NCI-H1048 (cell line): Measurements from ENCODE around the gene ZNF800.

Experiments used
- DNase-seq: peaks from one replicate; lab custom pipeline; 2025; lab: John Stamatoyannopoulos, UW

ZNF800 gene

DNA sequence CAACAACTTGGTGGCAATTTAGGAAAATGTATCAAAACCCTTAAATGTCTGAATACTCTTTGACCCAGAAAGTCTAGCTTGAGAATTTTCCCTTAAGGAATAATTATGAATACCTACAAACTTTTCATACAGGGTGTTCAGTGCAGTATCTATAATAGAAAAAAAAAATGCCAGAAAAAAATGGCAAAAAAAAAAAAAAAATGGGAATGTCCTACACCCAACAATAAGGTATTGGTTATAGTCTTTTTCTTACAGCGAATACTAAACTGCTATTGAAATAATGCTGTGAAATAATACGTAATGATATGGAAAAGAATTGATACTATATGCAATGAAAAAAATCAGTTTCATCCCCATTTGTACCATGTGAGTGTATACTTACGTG, 44.3 kb downstream of the ZNF800 start:
- no peak for DNase-seq

DNA sequence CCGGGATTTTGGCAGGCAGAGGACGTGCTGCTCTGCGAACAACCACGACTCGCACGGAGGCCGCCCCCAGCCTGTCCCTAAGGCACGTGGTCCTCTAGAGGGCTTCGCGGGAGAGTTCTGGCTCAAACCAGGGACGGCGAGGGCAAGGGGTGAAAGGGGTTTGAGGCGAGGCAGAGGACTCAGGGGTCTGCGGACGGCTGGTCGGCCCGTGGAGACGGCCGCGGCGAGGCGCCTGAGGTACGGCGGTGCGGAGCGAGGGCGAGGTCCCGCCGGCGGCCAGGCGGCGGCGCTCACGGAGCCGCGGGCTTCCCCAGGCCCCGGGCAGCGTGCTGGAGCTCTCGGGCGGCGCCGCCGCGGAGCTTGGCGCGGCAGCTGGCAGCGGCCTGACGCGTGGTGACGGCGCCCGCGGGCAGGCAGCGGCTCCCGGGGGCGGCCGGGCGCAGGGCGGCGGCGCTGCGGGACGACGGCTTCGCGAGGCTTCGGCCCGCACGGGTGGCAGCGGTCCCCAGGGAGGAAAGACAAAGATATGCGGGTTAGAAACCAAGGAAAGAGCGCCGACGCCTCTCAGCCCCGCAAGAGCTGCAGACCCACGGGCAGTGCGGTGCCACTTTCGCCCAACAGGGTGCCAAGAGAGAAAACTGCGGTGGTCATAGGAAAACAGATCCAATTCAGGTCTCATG, 44.8 kb downstream of the ZNF800 start:
- DNase-seq: peak; percentile 27

DNA sequence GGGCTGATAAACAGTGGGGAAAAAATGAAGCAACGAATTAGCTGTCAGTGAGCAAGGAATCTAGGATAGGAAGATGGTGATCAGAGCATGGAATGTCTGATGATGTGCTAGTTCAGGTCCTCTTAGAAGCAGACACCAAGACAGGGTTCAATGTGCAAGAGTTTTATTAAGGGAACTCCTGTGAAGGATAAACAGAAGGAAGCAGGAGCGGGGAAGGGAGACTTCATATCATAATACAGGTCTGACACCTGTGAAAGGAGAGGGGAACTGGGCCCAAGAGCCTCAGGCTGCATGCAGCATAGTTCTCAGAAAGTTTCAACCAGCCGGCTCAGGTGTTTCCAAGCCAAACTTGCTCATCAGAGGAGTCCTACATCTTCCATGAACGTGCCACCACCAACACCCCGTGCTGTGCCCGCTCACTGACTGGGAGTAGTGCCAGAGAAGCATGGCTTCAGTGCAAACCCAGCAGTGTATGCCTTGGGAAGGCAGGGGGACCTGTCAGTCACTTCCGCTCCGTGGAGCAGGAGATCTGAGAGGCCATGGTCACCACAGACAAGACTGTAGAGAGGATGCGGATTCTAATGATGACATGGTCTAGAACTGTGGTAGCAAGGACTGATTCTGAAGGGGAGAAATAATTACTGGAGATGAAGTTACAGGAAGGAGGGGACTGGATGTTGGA, 45.8 kb downstream of the ZNF800 start:
- no peak for DNase-seq

DNA sequence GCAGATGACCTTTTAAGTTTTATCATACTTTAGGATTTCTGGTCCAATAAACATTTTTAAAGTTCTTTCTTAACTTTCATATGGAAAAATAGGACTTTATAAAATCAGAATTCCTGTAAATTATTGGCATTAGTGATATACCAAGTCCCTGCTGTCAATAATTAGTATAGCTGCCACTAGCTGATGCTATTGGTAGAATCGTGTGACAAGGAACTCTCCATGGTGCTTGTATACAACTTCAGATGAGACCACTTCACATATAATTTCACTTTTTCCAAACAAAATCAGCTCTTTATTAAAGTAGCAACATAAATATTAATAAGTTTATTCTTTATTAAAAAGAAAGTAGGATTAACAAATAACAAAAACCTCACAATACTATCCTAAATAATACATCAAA, 49.9 kb downstream of the ZNF800 start:
- no peak for DNase-seq

DNA sequence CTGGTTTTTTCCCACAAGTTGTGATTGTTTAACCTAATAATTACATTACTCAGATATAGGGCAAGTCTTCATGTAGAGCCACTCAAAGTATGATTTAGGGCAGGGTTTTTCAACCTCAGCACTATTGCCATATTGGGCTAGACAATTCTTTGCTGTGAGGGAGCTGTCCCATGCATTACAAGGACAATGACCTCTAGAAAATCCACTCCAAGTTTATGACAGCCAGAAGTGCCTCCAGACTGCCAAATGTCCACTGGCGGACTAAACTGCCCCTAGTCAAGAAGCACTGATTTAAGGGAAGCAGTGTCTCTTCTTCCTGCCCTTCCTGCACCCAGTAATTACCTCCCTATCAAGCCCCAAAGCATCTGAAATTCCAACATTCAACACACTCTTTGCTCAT, 54.4 kb downstream of the ZNF800 start:
- DNase-seq: no peak

DNA sequence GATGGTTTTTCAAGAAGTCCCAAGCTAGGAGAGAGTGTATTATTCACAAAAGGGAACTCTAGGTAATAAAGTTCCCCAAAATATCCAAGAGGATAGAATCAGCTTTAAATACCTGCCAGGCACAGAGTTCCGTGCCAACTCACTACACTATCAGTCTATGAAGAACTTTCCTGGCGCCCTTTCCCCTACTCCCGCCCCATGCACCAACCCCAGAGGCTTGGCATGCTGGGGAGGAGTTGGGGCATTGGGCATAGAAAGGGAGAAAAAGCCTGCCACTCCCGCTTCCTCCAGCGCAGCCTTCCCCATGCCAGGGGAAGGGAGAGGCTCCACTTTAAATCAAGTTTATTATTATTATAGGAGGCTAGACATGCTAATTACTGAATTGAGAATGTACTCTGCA, 54.9 kb downstream of the ZNF800 start:
- no peak for DNase-seq

DNA sequence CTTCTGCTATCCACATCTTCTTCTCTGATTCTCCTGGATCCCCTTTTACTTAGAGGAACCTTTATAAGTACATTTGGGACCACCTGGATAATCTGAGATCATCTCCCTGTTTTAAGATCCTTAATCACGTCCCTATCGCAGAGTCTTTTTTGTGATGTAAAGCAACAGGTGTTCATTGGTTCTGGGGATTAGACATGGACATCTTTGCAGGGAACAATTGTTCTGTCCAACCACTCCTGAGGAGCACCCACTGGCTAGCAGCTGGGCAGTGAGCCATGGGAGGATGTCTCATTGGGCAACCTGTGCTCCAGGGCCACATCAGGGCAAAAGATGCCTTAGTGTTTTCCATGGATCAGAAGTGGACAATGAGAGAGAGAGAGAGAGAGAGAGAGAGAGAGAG, 56.0 kb downstream of the ZNF800 start:
- no peak for DNase-seq

DNA sequence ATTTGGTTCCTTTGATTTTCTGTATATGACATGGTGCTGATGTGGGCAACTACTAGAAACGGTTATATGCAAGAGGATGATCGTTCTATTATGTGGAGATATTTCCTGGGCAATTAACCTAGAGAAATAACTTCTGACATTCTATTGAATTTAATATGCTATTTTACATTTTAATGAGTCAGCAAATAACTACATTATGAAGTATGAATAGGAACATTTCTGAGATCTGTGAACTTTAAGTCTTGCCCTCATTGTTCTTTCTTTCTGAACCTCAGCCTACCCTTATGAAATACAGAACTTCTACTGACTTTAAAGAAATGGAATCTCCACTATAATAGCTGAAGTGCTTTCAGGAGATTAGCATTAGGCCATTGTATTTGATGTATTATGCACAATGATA, 59.6 kb downstream of the ZNF800 start:
- no peak for DNase-seq

DNA sequence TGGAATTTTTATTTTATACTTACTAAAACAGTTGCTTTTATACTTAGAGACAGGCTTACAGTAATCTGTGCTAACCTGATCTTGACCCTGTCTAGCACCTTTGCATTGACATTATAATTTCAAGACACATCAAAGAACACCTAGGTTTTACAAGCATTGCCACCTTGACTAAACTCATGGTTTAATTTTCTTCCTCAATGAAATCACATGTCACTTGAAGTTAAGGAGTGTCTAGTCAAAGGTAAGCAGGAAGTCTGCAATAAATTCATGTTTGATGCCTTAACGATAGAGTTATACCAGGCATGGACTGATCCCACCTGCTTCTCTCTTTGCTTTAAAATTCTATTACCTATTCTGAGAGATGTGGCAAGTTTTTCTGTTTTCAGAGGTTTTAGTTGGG, 62.4 kb downstream of the ZNF800 start:
- no peak for DNase-seq

DNA sequence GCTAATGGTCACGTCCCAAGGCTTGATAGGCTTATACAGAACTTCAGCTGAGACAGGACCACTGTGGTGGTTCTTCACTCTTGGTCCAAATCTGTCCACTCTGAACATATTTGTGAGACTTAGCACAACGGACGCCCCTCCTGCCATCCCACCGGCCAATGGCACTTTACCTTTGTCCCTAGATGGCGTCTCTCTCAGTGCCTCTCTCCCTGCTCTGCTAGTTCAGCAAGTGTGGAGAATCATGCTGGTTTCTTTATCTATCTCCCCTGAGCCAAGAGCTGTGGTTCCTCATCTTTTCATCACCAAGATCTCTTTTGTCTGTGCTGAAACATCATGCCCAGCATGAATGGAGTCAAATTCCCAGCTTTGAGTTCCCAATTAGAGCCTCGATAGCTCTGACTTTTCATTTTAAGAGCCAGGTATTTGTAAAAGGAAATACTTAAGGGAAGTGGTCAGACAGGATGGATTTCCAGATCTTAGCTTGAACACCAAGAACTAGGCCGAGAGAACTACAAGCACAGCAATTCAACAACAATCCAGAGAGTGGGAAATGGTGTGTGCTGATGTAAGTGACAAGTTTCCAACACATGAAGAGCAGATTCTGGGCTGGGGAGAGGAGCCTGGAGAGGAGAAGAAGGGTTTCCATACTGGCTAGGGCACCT, 69.5 kb downstream of the ZNF800 start:
- DNase-seq: no peak

DNA sequence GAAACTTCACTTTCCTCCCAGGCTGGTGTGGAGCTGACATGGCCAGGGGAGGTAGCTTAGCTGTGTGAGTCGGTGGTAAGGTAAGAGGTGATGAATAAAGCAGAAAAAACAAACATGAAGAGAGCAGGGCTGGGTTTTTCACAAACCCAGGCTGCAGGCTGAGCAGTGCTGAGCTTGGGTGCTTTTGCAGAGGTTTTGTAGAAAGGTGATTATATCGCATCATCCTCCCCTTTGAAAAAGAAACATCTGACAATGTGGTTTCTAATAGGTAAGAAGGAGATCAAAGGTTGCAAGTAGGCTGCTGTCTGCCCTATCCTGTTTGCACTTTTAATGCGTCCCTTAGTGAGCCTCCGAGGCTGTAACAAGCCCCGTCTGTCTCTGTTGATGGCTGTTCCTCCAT, 70.2 kb downstream of the ZNF800 start:
- DNase-seq: no peak

DNA sequence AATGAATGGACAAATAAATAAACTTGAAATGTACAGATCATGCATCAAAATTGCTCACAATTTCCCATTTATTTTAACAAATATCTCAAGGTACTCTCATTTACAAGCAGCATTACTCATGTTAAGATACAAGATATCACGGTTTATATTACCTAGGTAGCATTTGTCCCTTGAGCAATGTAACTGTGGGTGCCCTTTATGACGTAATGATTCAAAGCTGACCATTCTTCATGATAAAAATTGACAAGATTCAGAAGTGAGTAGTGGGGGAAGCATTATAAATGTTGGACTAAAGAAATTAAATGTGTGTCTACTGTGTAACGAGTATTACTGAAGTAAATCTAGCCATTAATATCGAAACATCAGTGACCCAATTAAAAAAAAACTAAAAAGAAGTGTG, 71.5 kb downstream of the ZNF800 start:
- no peak for DNase-seq
